Liver (tissue), 9 donors: ENCODE measurements around the gene KIF7. TPM values are rescaled to one million over a fixed set of nuclear protein-coding genes. Genes with fewer than 3 reads are reported as not detected.

Experiments
- DNase-seq: peaks from one replicate; pipeline ENCODE4 v3.0.0-alpha.2; 2017; ENCODE audit warnings: low spot score
- H3K27ac ChIP-seq, 2 donors: one replicate each; pipeline ENCODE4 v1.7.0; 2013; ENCODE audit warnings: inconsistent platforms in 2 of 2, low read length in 2 of 2, control low read depth in 1 of 2, low read depth in 1 of 2, mild to moderate bottlenecking in 1 of 2
- H3K27me3 ChIP-seq, 4 donors: one replicate each; pipeline versions ENCODE4 v1.6.1 to v1.7.0; 2013; ENCODE audit warnings: low read length in 3 of 4, inconsistent platforms in 1 of 4, mild to moderate bottlenecking in 1 of 4, moderate library complexity in 1 of 4; ENCODE audit not compliant: control insufficient read depth in 4 of 4, insufficient read depth in 4 of 4
- H3K36me3 ChIP-seq, 4 donors: one replicate each; pipeline versions ENCODE4 v1.6.1 to v1.7.0; 2013; ENCODE audit warnings: low read length in 3 of 4, mild to moderate bottlenecking in 3 of 4, low read depth in 1 of 4, moderate library complexity in 1 of 4; ENCODE audit not compliant: control insufficient read depth in 4 of 4, insufficient read depth in 3 of 4
- H3K4me1 ChIP-seq, 4 donors: one replicate each; pipeline versions ENCODE4 v1.6.1 to v1.7.0; 2013; ENCODE audit warnings: low read length in 3 of 4, mild to moderate bottlenecking in 3 of 4, moderate library complexity in 1 of 4; ENCODE audit not compliant: control insufficient read depth in 4 of 4, insufficient read depth in 4 of 4
- H3K4me3 ChIP-seq, 3 donors: one replicate each; pipeline versions ENCODE4 v1.6.1 to v1.7.0; 2013; ENCODE audit warnings: low read length in 3 of 3, control low read depth in 1 of 3, low read depth in 1 of 3, mild to moderate bottlenecking in 1 of 3
- H3K9ac ChIP-seq, 2 donors: one replicate each; pipeline ENCODE4 v1.7.0; 2013; ENCODE audit warnings: low read length in 2 of 2, mild to moderate bottlenecking in 2 of 2, moderate library complexity in 2 of 2, control low read depth in 1 of 2, low read depth in 1 of 2
- H3K9me3 ChIP-seq, 4 donors: one replicate each; pipeline versions ENCODE4 v1.6.1 to v1.7.0; 2013; ENCODE audit warnings: low read length in 3 of 4; ENCODE audit not compliant: control insufficient read depth in 4 of 4
- CTCF ChIP-seq: fragments of 150-350 bp; IDR thresholded peaks from 2 replicates; pipeline ENCODE4 v1.5.1; 2017; ENCODE audit warnings: improper control_type of control experiment, low read depth, low read length; ENCODE audit not compliant: missing input control
- EGR1 ChIP-seq, 2 donors: IDR thresholded peaks; 2 replicates each; pipeline ENCODE4 v1.6.1; 2016 to 2018; ENCODE audit warnings: antibody characterized with exemption in 2 of 2, low read depth in 2 of 2
- FOXA1 ChIP-seq: IDR thresholded peaks from 2 replicates; pipeline ENCODE4 v1.6.1; 2016; ENCODE audit warnings: antibody characterized with exemption
- FOXA2 ChIP-seq: IDR thresholded peaks from 2 replicates; pipeline ENCODE4 v1.6.1; 2016; ENCODE audit warnings: antibody characterized with exemption
- HNF4A ChIP-seq, 2 donors: conservative IDR thresholded peaks; 2 replicates each; pipeline ENCODE4 v1.6.1; 2016; ENCODE audit warnings: antibody characterized with exemption in 2 of 2, mild to moderate bottlenecking in 2 of 2
- HNF4G ChIP-seq: IDR thresholded peaks from 2 replicates; pipeline ENCODE4 v1.6.1; 2016; ENCODE audit warnings: antibody characterized with exemption
- JUND ChIP-seq, 2 donors: IDR thresholded peaks; 2 replicates each; pipeline ENCODE4 v1.6.1; 2016; ENCODE audit warnings: antibody characterized with exemption in 2 of 2
- NR2F2 ChIP-seq: IDR thresholded peaks from 2 replicates; pipeline ENCODE4 v1.6.1; 2016; ENCODE audit warnings: antibody characterized with exemption
- RXRA ChIP-seq, 2 donors: IDR thresholded peaks; 2 replicates each; pipeline ENCODE4 v1.6.1; 2017 to 2018; ENCODE audit warnings: antibody characterized with exemption in 2 of 2, mild to moderate bottlenecking in 1 of 2
- SP1 ChIP-seq: IDR thresholded peaks from 2 replicates; pipeline ENCODE4 v1.6.1; 2018; ENCODE audit warnings: antibody characterized with exemption, mild to moderate bottlenecking
- TAF1 ChIP-seq: conservative IDR thresholded peaks from 2 replicates; pipeline ENCODE4 v1.6.1; 2016; ENCODE audit warnings: antibody characterized with exemption, mild to moderate bottlenecking
- WGBS: extraction: QIAGEN DNeasy Blood & Tissue Kit; methylation state at CpG from one replicate; pipeline ENCODE4 v1.1.7; 2013; 5-methylcytosine and 5-hydroxymethylcytosine counted together
- polyA plus RNA-seq, 2 donors: library from polyadenylated mRNA; stranded (reverse) in 1 of 2; unstranded in 1 of 2; fragments of 200-250 nt in 1 of 2; fragments of >200 nt in 1 of 2; fragmentation: Nextera tagmentation in 1 of 2; extraction: Ambion mirVana in 1 of 2; gene quantifications; one replicate each; pipeline versions ENCODE4 v1.2.1 to v1.2.3, GENCODE V29; 2013 to 2015
- total RNA-seq, 2 donors: library from RNA; depleted of rRNA; stranded (reverse); fragments of >200 nt; gene quantifications; one replicate each; pipeline ENCODE4 v1.2.3, GENCODE V29; 2014
- TF ChIP-seq, protein P1 (sequence below): IDR thresholded peaks from 2 replicates; pipeline ENCODE4 v1.6.1; 2016; ENCODE audit warnings: antibody characterized with exemption
- TF ChIP-seq, protein P2 (sequence below): IDR thresholded peaks from 2 replicates; pipeline ENCODE4 v1.6.1; 2016; ENCODE audit warnings: antibody characterized with exemption
- TF ChIP-seq, protein P3 (sequence below): IDR thresholded peaks from 2 replicates; pipeline ENCODE4 v1.6.1; 2016; ENCODE audit warnings: antibody characterized with exemption
- donor health status: healthy.
- donor health status: healthy.
- donor health status: healthy.
- donor health status: healthy.
- donor health status: healthy.

Gene KIF7
- total and polyA plus RNA-seq, 4 donors, result 0.04 to 1.3 (median 0.72) TPM

- no peak overlapping the region for H3K9ac ChIP-seq
- H3K27me3 ChIP-seq, result no peaks in the 10 kb centered on the region
These were observed 936 bp downstream of the KIF7 start for GRCh38 chr15:89654301-89654761.

GRCh38 chr15:89653578-89653977 is 1.7 kb downstream of the KIF7 start:
- 96% methylated on average over 2 of the region's 2 CpGs for WGBS
- H3K27me3 ChIP-seq, result no peaks in the 10 kb centered on the region
- TF ChIP-seq, protein P1, sequence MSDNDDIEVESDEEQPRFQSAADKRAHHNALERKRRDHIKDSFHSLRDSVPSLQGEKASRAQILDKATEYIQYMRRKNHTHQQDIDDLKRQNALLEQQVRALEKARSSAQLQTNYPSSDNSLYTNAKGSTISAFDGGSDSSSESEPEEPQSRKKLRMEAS, result no peak
- no peak for TF ChIP-seq JUND (IDR thresholded peaks at IDR 0.05)
- TF ChIP-seq, protein P2, sequence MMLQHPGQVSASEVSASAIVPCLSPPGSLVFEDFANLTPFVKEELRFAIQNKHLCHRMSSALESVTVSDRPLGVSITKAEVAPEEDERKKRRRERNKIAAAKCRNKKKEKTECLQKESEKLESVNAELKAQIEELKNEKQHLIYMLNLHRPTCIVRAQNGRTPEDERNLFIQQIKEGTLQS, result no peak
- no peak for TF ChIP-seq CTCF
- no peak for TF ChIP-seq SP1
- TF ChIP-seq FOXA1, result no peak
- TF ChIP-seq, protein P3, sequence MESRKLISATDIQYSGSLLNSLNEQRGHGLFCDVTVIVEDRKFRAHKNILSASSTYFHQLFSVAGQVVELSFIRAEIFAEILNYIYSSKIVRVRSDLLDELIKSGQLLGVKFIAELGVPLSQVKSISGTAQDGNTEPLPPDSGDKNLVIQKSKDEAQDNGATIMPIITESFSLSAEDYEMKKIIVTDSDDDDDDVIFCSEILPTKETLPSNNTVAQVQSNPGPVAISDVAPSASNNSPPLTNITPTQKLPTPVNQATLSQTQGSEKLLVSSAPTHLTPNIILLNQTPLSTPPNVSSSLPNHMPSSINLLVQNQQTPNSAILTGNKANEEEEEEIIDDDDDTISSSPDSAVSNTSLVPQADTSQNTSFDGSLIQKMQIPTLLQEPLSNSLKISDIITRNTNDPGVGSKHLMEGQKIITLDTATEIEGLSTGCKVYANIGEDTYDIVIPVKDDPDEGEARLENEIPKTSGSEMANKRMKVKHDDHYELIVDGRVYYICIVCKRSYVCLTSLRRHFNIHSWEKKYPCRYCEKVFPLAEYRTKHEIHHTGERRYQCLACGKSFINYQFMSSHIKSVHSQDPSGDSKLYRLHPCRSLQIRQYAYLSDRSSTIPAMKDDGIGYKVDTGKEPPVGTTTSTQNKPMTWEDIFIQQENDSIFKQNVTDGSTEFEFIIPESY, result no peak
- no peak for TF ChIP-seq HNF4G
- TF ChIP-seq FOXA2, result no peak
- no peak for TF ChIP-seq RXRA (IDR thresholded peaks at IDR 0.05)
- TF ChIP-seq TAF1, result no peak
- no peak for TF ChIP-seq NR2F2
- no peak for TF ChIP-seq EGR1 (IDR thresholded peaks at IDR 0.05; ENCODE audit: low read depth in 2 of 2)
- no peak for TF ChIP-seq HNF4A (conservative IDR thresholded peaks at IDR 0.05)
- H3K36me3 ChIP-seq, result no peaks in the 10 kb centered on the region
- peaks cover 0 to 10% (median 7%) of the 10 kb centered on the region in 4 donors for H3K4me1 ChIP-seq
- DNase-seq, result no peak
- H3K27ac ChIP-seq, result no peak overlapping the region
- H3K4me3 ChIP-seq, result no peak overlapping the region
- no peak overlapping the region for H3K9ac ChIP-seq
- no peaks in the 10 kb centered on the region for H3K9me3 ChIP-seq

More at GRCh38 chr15:89654301-89654761, 936 bp downstream of the KIF7 start:
- no peaks in the 10 kb centered on the region for H3K9me3 ChIP-seq
- WGBS, result 70% methylated on average over 14 of the region's 14 CpGs
- no peaks in the 10 kb centered on the region for H3K36me3 ChIP-seq
- H3K4me1 ChIP-seq, result peaks cover 0 to 10% (median 7%) of the 10 kb centered on the region in 4 donors
- no peak for TF ChIP-seq JUND (IDR thresholded peaks at IDR 0.05)
- DNase-seq, result no peak
- H3K4me3 ChIP-seq, result peak overlapping the region in 2 of 3 donors; percentile 46 to 48
- no peak overlapping the region for H3K27ac ChIP-seq

DNA sequence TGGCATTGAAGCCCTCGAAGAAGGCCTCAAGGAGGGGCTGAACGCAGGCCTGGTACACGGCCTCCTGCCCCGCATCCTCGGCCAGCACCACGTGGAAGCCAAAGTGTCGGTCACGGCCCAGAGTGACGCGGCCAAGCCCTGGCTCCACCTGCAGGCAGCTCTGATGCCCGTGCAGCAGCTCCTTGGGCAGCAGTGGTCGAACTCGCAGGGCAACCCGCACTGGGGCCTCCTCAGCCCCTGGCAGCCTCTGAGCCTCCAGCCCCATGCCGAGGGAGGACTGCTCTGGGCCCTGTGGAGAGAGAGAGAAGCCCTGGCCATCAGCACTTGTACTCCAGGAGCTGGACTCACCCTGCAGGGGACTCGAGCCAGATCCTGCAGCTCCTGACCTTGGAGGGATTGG is 2.6 kb downstream of the KIF7 start:
- Histone ChIP-seq H3K9ac (no peak overlapping the region), H3K9me3 (no peaks in the 10 kb centered on the region), H3K27me3 (no peaks in the 10 kb centered on the region), H3K36me3 (no peaks in the 10 kb centered on the region), H3K4me3 (no peak overlapping the region), H3K4me1 (peaks cover 0 to 10% (median 7%) of the 10 kb centered on the region in 4 donors), H3K27ac (no peak overlapping the region)
- 90% methylated on average over 16 of the region's 16 CpGs for WGBS
- no peak for DNase-seq
- no peak for TF ChIP-seq JUND (IDR thresholded peaks at IDR 0.05)
- TF ChIP-seq, protein P3, result no peak
